ENCODE data around the gene SNX25.

- TF ChIP-seq ZKSCAN5 (CRISPR knock-in tag; IDR thresholded peaks at IDR 0.05) (no peak), ESRRA (CRISPR knock-in tag; IDR thresholded peaks at IDR 0.05; ENCODE audit: low read depth) (no peak), ZFP37 (CRISPR knock-in tag; IDR thresholded peaks at IDR 0.05; ENCODE audit: borderline replicate concordance) (no peak), CEBPB (IDR thresholded peaks at IDR 0.05; ENCODE audit: borderline replicate concordance, low read depth, low read length) (no peak), EP300 (IDR thresholded peaks at IDR 0.05; ENCODE audit: low read depth in 2 of 2, low read length in 2 of 2) (no peak), EP300 (CRISPR knock-in tag; IDR thresholded peaks at IDR 0.05; ENCODE audit: borderline replicate concordance) (no peak), ZNF572 (CRISPR knock-in tag; IDR thresholded peaks at IDR 0.05) (no peak)
- TF ChIP-seq, protein P1, sequence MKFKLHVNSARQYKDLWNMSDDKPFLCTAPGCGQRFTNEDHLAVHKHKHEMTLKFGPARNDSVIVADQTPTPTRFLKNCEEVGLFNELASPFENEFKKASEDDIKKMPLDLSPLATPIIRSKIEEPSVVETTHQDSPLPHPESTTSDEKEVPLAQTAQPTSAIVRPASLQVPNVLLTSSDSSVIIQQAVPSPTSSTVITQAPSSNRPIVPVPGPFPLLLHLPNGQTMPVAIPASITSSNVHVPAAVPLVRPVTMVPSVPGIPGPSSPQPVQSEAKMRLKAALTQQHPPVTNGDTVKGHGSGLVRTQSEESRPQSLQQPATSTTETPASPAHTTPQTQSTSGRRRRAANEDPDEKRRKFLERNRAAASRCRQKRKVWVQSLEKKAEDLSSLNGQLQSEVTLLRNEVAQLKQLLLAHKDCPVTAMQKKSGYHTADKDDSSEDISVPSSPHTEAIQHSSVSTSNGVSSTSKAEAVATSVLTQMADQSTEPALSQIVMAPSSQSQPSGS (CRISPR knock-in tag; IDR thresholded peaks at IDR 0.05): no peak
Measured at GRCh38 chr4:185296665-185297460, 87.5 kb downstream of the SNX25 start.
